ENCODE measurements around the gene PROS1. TPM values are rescaled to one million over a fixed set of nuclear protein-coding genes. Genes with fewer than 3 reads are reported as not detected.

PROS1 gene
- total and polyA plus RNA-seq, 2 of the 4 experiments (the other 2 are of a cell fraction): 1.6 to 2.8 TPM

GRCh38 chr3:93988764-93989163, 15.1 kb upstream of the PROS1 start:
- Histone ChIP-seq H2BK15ac (ENCODE audit: low read depth, low read length) (no peak overlapping the region), H3K27me3 (ENCODE audit: control insufficient read depth, insufficient read depth, low read length) (no peaks in the 10 kb centered on the region), H2AK9ac (replicated peaks; ENCODE audit: low read depth, low read length, poor library complexity) (no peak overlapping the region), H4K8ac (ENCODE audit: low read depth in 2 of 2, low read length in 2 of 2) (no peak overlapping the region), H3K9me1 (ENCODE audit: insufficient read depth, low read length) (peaks cover 3% of the 10 kb centered on the region; the same call in 1 of the 2 replicates), H3K4me1 (ENCODE audit: control insufficient read depth, insufficient read depth, low read length) (peaks cover 4% of the 10 kb centered on the region), H3K4me3 (ENCODE audit: insufficient read depth, low read depth, low read length) (no peak overlapping the region), H4K20me1 (ENCODE audit: insufficient read depth, low read length) (no peaks in the 10 kb centered on the region), H3K9me3 (ENCODE audit: control insufficient read depth, insufficient read depth, low read length) (no peaks in the 10 kb centered on the region), H4K5ac (ENCODE audit: low read depth, low read length) (no peak overlapping the region), H3K9ac (ENCODE audit: low read depth, low read length) (no peak overlapping the region), H3K56ac (ENCODE audit: extremely low read depth, insufficient read depth, low read length) (no peak overlapping the region), H3K14ac (replicated peaks; ENCODE audit: low read depth, low read length) (no peak overlapping the region), H3K23ac (ENCODE audit: low read depth, low read length) (no peak overlapping the region), H2AK5ac (ENCODE audit: low read depth, low read length) (no peak overlapping the region), H2AFZ (replicated peaks; ENCODE audit: low read length, poor library complexity) (no peak overlapping the region), H3K27ac (ENCODE audit: insufficient read depth, low read length) (no peak overlapping the region), H2BK5ac (ENCODE audit: low read depth, low read length, poor library complexity, severe bottlenecking) (no peak overlapping the region), H3K79me1 (ENCODE audit: low read depth in 1 of 2, low read length in 2 of 2) (peaks cover 5 to 18% of the 10 kb centered on the region in 2 experiments; a peak in 3 of 4 replicates), H3K18ac (ENCODE audit: low read depth, low read length) (no peak overlapping the region; the same call in 1 of the 2 replicates), H2BK120ac (ENCODE audit: low read depth, low read length) (no peak overlapping the region), H3K4me2 (ENCODE audit: low read depth, low read length) (no peak overlapping the region; the same call in 1 of the 2 replicates), H3K36me3 (ENCODE audit: control insufficient read depth, insufficient read depth, low read length) (no peaks in the 10 kb centered on the region), H4K91ac (ENCODE audit: insufficient read depth, low read depth, low read length) (no peak overlapping the region), H3K4ac (ENCODE audit: low read depth, low read length) (no peak overlapping the region), H2BK20ac (ENCODE audit: low read depth, low read length) (no peak overlapping the region)
- DNase-seq (no peak), ATAC-seq (ENCODE audit: low read depth) (no peak)
- ChIA-PET POLR2A (ENCODE audit: unreplicated experiment) (no interaction called here), CTCF (interaction anchor here (0.8 to 1.0 kb wide), 2 partner anchors 16 to 145 kb away, joined by 3 to 4 read pairs; no protein-coding TSS in a partner anchor)
- dilution Hi-C loops (cut with HindIII; ENCODE audit: low sequenced_read_pairs, unreplicated experiment): no loop called here
- BruUV-seq (replicated peaks): no TSS peak
- WGBS, 2 experiments (ENCODE audit: extremely low coverage in 2 of 2, insufficient read length in 1 of 2): 90% methylated on average over 2 of the region's 9 CpGs; no CpG with 5 or more reads in 1 of the 2 experiments
- in situ Hi-C loops (cut with MboI; ENCODE audit: low sequenced_read_pairs): no loop called here
- TF ChIP-seq ELK1 (IDR thresholded peaks at IDR 0.05; ENCODE audit: borderline replicate concordance, low read depth, low read length) (no peak), RFX5 (IDR thresholded peaks at IDR 0.05; ENCODE audit: low read depth, low read length) (no peak), FOS (IDR thresholded peaks at IDR 0.05; ENCODE audit: low read depth, low read length) (no peak), RAD21 (IDR thresholded peaks at IDR 0.05; ENCODE audit: low read length) (no peak), SMC3 (IDR thresholded peaks at IDR 0.05; ENCODE audit: low read depth, low read length) (no peak), MAFK (IDR thresholded peaks at IDR 0.05; ENCODE audit: low read depth, low read length) (no peak), CTCF (conservative IDR thresholded peaks at IDR 0.05; ENCODE audit: low read depth, low read length) (no peak)
- TF ChIP-seq, protein P1, sequence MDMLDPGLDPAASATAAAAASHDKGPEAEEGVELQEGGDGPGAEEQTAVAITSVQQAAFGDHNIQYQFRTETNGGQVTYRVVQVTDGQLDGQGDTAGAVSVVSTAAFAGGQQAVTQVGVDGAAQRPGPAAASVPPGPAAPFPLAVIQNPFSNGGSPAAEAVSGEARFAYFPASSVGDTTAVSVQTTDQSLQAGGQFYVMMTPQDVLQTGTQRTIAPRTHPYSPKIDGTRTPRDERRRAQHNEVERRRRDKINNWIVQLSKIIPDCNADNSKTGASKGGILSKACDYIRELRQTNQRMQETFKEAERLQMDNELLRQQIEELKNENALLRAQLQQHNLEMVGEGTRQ (IDR thresholded peaks at IDR 0.05; ENCODE audit: low read depth, low read length): no peak
- intact Hi-C loops (cut with micrococcal nuclease): no loop called here

Data from IMR-90 (cell line).